NCI-H1417 treated with DMSO at 0.1 percent for 48 hours (cell line): ENCODE data around the gene UBASH3B.
A peak's percentile ranks its signal among the peaks of the same experiment; 100 is the strongest.

Source experiments
- DNase-seq: peaks from one replicate; lab custom pipeline; 2025; lab: John Stamatoyannopoulos, UW

Gene UBASH3B

DNA sequence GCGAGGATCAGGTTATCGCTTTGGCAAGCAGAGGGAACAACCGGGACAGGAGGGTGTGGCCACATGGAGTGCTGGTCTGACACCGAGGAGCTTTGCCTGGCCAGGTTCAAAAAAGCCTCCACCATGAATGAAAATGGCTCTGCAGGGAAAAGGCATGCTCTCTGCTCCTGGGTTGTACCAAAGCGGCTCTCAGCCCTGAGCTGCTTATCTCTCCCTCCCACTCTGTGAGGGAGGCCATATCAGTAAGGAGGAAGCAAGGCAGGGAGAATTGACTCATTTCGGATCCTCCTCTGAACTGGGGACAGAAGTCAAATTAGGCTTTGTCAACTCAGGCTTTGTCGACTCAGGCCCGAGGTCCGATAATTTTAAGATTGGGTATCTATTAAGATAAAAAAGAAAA is 99.9 kb downstream of the UBASH3B start:
- DNase-seq: no peak

DNA sequence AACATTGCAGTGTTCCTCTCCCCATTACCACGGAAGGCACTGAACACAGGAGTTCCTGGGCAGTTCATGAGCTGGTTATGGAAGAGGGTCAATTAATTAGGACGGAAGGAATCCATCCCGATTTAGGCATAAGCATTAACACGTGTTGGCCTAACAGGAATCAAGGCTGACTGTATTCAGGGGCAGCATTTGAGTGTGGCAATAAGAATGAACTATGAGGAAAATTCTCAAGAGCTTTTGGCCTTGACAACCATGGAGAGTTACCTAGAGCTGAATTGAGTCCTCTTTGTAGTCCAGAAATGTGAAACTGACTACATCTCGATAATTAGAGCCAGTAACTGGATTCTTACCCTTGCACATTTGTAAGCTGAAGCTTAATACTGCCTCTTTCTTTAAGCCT is 100.4 kb downstream of the UBASH3B start:
- no peak for DNase-seq

DNA sequence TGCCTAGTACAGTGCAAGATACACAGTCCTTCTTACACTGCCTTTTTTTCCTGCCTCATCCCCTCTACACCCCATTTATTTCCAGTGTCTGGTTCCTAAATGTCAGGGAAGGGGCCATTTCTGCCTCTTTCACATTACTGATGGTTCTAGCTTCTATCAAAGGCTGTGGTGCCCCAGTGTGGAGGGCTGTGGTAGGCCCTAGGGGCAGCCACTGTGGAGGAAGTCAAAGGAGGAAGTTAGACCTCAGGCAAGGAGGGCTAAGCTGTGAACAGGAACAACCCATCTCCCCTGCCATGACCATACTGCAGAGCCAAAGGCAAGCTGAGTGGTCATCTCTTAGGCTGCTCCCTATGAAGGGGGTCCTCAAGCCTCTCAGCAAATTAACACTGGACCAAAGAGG is 100.9 kb downstream of the UBASH3B start:
- no peak for DNase-seq

DNA sequence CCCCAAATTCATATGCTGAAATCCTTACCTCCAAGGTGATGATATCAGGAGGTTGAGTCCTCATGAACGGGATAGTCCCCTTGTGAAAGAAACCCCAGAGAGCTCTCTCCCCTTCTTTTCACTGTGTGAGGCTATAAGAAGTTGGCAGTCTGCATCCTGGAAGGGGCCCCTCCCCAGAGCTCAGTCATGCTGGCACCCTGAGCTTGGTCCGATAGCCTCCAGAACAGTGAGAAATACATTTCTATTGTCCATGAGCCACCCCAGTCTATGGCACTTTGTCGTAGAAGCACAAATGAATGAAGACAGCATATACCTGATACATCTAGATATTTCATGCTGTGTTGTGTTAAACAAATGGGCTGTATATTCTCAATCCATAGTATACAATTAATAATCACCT is 101.7 kb downstream of the UBASH3B start:
- no peak for DNase-seq

DNA sequence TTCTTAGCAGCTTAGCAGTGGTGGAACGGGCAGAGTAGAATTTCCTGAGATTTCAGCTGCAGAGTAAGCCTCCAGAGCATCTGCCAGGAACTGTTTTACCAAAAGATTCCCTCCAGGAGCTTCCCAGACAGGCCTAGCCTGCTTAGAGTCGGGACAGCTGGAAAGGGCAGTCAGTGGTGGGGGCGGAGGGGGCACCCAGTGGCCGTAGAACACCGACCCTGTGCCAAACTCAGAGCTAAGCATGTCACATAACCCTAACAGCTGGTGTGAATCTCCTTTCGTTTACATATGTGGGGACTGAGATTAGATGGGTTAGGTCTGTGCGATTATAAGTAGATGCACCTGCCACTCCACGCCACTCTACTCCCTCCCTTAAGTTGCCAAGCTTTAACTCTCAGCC is 102.8 kb downstream of the UBASH3B start:
- no peak for DNase-seq

DNA sequence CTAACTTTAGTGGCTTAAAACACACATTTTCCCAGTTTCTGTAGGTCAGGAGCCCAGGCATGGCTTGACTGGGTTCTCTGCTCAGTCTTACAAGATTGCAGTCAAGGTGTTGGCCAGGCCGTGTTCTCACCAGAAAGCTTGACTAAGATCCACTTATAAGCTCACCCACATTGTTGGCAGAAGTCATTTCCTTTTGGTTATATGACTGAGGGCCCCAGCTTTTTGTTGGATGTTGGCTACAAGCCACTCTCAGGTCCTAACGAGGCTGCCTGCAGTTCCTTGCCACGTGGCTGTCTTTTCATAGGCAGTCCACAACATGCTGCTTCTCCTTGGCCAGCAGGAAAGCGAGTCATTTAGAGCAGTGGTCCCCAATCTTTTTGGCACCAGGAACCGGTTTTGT is 103.5 kb downstream of the UBASH3B start:
- DNase-seq: no peak

DNA sequence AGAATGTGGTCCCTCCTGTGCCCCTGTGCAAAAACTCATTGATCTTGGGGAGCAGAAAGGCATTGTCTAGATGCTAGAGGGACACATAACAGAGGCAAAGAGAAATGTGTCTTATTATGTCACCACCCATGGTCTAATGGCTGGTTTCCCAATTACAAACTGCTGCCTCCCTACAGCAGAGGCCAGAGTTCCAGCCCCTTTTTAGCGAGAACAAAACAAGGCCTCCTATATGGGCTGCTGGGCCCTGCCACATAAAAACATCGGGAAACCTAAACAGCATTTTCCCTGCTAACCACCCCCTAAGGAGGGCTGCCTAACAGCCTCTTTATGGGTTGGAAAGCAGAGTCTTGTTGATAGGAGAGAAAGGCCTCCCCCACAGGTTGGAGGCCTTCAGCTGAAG is 107.6 kb downstream of the UBASH3B start:
- DNase-seq: no peak

DNA sequence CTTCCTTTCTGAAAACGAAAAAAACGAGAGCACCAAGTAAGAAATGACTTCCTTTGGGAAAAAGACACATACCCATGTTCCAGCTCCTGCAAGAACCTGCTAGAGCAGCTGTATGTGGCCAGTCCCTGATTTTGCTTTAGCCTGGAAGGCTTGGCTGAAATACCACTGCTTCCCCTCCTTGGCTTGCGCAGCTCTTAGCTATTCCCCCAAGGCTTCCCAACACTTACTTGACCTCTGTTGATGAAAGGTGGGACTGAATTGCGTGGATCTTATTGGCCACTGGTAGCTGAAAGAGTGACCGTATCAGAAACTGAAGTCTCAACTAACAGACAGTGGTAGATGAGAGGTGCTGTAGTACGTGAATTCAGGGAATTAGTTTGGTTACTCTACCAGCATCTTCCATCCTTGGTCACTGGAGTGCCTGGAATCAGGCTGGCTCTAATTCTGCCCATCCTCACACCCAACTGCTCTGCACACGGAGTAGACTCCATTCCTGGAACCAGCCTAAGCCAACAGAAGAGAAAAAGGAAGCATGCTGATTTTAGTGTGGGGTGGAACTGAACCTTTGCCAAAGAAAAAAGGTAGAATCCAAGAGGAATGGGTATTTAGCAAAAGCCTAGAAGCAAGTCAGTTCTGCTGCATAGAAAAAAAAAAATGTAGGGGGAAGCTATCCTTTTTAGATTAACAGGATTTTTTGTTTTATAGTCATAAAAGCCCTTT is 109.0 kb downstream of the UBASH3B start:
- DNase-seq: no peak

DNA sequence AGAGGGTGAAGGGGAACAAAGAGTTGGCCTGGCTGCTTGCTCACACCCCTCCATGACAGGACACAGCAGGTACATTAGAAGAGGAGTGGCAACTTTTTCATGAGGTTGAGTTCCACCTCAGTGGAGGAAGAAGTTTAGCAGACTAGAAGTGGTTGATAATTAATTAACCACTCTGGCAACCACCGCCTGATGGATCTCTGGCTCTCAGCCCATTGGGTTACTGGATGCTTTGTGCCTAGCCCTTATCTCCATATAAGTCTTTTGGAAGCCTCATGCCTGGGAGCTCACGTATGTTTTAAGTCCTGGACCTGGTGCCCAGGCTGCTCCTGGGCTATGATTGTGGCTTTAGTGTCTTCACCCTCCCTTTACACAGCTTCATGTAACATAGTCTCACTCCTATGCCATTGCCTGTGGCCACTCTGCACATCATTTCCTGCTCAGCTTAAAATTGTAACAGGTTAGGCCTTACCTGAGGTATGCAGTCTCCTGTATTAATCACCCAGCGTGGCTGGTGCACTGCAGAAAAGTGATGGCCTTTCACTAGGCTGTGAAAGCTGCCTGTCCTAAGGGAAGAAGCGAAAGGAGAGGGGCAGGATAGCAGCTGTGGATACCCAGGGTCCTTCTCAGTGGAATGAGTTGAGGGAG is 110.1 kb downstream of the UBASH3B start:
- no peak for DNase-seq

DNA sequence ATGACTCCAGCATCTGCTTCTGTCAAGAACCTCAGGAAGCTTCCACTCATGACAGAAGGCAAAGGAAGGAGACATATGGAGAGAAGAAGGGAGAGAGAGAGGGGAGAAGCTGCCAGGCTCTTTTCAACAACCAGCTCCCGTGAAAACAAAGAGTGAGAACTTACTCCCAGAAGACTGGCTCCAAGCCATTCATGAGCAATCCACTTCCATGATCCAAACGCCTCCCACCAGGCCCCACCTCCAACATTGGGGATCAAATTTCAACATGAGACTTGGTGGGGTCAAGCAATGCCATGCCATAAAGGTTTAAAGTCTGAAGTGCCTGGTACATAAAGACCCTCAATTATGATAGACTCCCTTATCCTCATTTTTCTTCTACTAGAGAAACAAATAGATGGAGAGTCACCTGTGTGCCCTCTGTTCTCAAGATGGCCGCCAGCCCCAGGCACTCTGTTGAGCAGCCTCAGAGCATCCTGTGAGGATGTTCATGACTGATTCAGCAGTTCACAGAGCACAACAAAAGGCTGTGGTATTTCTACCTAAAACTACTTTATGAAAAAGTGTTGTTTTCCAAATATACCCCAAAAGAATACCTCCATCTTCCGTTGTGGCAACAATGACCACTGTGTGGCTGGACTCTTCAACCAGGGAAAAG is 113.7 kb downstream of the UBASH3B start:
- DNase-seq: no peak

DNA sequence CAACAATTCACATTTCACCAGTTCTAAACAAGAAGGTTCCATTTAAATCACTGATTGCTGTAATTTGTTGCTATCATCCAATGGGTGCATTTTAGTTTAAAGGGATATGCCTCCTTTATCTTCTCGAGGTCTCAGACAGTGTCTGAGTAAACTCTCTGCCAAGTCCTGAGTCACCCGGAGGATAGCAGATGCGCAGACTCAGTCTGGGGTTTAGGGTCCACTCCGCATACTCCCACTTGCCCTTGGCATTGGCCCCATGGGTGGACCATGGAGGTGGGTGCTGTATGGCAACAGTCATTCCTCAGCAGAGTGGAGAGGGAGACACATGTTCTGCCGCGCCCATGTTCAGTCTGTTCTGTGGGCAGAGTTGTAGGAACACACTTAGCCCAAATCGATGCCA is 117.4 kb downstream of the UBASH3B start:
- DNase-seq: no peak

DNA sequence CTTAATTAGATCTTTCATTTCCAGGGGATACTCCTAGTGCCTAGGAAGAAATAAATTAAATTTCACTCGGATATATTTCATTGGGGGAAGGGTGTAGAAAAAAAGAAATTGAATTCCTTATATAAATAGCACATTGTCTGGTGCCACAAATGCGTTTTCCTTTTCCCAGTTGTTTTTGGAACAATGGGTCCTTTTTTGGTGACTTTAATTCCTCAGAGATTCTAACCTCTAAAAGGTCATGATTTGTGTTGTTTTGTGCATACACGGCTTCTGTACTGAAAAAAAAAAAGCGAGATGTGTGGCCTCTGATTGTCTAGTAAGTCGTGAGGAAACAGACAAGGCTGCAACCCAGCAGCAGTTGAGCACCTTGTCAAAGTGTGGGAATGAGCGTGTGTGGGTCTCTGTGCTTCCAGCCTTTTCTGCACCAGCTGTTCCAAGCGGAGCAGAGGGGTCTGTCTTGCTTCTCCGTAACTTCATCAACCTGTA is 118.3 kb downstream of the UBASH3B start:
- no peak for DNase-seq

DNA sequence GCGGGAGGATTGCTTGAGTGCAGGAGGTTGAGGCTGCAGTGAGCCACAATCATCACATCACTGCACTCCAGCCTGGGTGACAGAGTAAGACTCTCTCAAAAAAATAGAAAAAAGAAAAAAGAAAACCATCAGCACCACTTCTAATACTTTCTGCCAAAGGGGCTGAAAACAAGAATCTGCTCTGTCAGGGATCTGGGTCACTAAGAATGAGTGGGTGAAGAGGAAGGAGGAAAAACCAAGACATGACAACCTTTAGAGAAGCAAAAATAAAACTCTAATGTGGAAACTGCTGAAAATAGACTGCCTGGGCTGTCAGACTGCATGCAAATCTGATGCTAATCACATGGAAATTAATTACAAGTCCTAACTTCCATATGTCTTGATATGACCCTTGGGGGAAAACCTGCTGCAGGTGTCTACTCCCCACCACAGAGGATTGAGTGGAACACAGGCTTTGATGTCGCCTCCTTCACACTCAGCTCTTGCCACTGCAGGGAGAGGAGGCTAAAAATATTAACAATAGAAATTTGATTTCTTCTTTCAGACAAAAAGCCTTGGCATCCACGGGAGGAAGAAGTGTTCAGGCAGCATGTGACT is 120.3 kb downstream of the UBASH3B start:
- no peak for DNase-seq

DNA sequence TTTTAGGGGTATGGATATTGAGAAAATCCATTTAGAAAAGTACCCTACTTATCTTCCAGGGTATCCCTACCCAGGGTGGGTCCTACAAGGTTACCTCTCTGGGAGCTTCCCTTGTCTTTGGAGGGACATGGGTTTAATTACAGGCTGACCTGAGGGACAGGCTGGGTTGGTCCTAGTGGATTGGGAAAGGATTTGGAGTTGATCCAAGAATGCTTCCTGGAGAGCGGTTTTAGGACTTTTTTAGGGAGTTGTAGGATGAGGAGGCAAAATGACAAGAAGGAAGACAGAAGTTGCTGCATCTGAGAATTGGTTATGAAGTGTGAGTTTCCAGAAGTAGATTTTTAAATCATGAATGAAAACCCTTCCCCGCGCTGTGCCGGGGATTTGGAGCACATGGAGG is 121.0 kb downstream of the UBASH3B start:
- DNase-seq: no peak

DNA sequence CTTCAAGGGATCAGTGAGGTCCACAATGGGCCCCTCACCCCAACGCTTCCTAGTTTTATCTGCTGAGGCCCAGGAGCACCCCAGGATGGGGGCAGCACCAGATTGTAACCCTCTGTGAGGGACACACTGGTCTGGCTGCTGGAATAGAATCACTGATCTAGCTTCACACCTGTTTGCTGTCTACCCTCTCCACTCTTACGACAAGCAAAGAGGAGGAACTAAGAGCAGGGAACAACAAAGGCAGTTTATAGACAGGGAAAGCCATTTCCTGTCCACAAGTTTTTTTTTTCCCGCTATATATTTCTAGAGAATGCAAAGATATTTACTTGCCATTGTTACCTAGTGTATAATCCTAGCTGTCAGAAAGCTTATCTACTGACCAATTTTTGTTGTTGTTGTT is 121.8 kb downstream of the UBASH3B start:
- no peak for DNase-seq

DNA sequence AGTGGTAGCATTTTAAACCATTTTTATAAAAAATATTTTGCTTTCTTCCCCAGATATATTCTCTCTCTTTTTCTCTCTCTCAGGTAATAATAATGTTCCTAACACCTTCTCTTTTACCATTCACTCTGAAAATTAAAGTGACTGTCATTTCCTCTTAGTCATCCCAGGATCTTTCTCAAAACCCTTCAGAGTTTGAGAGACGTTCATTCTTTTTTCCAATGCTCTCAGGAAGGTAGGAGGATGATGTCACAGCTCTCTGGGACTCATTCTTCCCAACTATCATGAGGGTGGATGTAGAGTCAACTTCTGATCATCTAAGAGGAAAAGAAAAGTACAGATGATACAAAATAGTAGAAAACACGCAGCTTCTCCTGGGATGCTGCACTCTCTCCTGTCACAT is 122.6 kb downstream of the UBASH3B start:
- no peak for DNase-seq

DNA sequence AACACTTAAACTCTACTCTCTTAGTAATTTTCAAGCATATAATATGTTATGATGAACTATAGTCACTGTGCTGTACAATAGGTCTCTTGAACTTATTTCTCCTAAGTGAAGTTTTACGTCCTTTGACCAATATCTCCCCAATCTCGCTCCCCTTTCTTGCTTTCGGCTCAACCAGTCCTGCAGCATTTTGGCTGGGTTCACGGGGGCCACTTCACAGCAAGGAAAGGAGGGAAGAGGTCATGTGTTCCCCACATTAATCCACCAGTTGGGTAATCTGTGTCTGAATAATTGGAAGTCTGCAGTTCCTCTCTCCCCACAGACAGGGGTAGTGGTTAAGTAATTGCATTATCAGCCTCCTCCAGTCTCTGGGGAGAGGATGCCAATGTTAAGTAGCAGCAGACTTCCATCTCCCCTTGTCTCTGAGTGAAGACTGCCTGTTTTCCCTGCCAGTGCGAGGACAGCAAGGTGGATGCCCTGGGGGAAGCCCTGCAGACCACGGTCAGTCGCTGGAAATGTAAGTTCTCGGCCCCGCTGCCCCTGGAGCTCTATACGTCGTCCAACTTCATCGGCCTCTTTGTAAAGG is 123.6 kb downstream of the UBASH3B start:
- no peak for DNase-seq

DNA sequence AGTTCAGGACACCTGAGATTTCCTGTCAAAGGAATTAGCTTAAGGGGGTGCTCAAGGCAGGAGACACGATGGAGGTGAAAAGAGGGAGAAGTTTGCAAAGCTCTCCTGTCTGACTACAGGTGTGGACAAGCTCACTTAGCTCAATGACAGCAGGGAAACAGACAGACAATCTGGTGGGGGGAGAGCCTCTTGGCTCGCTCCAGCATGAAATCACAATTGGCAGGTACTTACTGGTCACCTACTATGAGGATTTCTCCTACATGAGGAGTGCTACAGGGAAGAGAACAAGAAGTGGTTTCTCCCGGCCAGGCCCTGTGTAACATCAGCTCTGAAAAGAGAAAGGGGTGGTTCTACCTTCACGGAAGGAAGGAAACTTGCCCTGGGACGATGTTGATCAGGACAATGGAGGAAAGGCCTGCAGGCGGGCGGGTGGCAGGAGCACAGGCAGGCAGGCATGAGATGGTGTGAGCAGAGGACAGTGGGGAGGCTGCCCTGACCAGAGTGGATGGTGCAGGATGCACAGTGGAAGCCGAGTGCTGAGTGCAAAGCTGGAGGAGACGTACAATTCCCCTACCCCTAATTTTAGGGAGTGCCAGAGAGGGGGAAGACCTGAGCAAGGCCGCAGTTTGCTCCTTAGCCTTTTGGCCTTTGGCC is 124.9 kb downstream of the UBASH3B start:
- no peak for DNase-seq

DNA sequence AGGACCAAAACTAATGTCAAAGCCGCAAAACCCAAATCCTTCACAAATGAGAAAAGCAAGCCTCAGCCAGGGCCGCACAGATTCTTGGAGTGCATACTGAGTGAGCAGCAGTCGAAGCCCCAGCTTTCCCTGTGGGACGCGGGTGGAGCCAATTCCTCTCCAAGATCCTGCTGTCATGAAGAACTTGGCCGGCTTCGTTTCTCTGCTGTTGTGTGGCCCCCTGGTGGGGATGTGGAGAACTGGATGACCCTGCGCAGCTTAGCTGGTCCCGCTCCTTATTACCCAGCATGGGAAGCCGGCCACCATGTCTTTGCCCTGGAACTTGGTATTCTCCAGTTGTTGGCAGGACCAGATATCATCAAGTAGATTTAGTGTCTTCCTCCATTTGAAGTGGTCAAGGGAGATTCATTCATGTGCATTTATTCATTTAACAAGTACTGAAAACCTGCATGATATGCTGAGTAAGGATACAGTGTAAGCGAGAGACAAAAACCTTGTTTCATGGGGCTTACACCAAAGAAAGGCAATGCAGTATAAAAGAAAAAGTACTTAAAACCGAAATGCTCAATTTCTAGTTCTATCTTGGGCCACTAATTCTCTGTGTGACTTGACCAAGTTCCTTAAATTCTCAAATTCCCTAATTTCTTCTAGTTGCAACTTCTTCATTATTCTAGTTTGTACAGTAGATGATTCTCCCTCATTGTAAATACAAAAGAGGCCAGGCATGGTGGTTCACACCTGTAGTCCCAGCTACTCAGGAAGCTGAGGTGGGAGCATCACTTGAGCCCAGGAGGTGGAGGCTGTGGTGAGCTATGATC is 126.1 kb downstream of the UBASH3B start:
- DNase-seq: peak; percentile 11

DNA sequence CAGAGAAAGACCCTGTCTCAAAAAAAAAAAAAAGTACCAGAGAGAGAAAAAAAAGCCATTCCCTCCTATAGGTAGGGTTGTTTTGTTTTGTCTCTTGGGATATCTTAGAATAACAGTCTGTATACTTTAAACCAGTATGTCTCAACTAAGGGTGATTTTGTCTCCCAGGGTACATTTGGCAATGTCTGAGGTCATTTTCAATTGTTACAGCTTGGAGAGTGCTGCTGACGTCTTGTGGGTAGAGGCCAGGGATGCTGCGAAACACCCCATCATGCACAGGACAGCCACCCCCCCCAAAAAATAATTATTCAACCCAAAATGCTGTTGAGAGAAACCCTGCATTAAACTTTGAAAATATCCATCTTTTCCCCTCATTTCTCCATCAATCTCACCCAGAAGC is 126.7 kb downstream of the UBASH3B start:
- no peak for DNase-seq

DNA sequence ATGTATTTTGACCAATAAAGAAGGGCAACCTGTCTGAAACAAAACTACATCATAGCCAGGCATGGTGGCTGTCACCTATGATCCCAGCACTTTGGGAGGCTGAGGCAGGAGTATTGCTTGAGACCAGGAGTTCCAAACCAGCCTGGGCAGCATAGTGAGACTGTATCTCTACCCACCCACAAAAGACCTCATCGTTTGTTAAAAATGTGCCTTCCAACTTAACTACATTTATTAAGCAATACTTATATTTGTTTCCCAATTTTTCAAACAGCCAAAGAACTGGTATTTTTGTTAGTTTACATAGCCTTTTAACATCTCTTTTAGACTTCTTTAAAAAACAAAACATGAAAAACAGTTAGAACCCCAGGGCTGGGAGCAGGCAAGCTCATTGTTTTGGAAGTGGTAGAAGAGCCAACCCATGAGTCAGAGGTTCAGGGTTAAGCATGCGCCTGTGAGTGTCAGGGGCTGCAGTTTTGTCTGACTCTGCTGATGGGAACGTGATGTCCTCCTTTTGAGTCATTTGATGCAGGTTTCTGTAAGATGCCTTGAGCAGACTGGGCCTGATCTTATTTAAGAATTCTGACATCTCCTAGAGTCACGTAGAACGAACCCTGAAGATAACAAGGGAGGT is 128.9 kb downstream of the UBASH3B start:
- no peak for DNase-seq
